GM21526 (cell line): ENCODE data around the gene FFAR3.
A peak's percentile ranks its signal among the peaks of the same experiment; 100 is the strongest.

Source experiments
- ATAC-seq: cut with Tn5 transposase; IDR thresholded peaks from one replicate; pipeline ENCODE4 v1.9.1; 2021; ENCODE audit warnings: moderate library complexity; ENCODE audit not compliant: unreplicated experiment, low FRiP score

The FFAR3 gene

GRCh38 chr19:35329323-35329722 is 28.9 kb upstream of the FFAR3 start:
- no peak for ATAC-seq

DNA sequence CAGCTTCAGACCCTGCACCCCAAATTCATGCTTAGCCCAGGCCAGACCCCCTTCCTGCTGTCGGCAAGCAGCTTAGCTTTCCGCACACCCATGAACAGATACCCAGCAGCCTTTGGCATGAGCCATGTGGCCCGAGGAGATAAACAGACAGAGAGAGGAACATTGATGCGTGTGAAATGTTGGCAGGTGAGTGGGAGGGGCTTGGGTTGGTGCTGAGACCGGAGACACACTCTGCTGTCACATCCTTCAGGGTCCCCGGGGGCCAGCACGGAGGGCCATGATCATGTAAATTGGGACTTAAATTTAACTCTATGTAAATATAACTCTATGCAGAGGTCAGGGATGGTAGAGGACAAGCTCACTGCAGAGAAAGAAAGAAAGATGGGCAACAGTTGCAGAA is 27.8 kb upstream of the FFAR3 start:
- ATAC-seq = peak; percentile 39

- no peak for ATAC-seq
Observed at GRCh38 chr19:35331551-35332214, 26.6 kb upstream of the FFAR3 start.

DNA sequence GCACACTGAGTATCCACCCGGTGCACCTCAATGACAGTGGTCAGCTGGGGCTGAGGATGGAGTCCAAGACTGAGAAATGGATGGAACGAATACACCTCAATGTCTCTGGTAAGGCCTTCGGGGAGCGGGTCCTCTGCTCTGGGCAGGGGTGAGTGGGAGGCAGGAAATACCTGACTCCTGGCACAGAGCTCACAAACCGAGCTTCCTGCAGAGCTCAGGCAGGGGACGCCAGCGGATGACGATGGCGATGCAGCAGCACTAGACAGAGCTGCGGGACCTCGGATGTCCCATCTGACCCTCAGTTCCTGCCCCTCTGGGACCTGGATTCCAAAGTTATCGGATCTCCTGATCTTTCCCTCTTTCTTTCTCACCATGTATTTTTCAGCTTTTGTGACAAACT is 25.4 kb upstream of the FFAR3 start:
- ATAC-seq = no peak

DNA sequence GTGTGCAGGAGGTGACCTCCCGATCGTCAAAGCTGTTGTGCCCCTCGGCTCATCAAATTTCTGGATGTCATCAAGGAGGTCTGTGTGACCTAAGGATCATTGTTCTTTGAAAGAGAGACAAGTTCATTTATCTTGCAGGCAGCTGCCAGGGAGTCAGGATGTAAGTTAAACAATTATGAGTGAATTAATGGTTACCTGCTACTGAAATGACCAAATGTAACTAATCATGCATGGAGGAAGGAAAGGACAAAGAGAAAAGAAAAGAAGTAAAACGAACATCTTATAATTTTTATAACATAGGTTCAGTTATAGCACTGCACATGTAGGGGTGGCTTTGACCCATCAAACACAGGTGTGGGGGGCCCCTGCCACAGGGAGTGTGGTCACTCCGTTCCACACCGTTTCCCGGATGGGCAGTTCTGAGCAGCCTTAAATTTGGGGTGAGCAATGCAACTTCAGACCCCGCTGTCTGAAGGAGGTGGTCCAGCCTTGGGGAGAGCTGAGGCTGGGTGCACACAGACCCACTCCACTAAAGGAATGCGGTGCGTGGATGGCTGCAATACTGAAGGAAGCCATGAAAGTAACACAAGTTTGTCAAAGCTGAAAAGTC is 24.0 kb upstream of the FFAR3 start:
- ATAC-seq = no peak

- ATAC-seq = no peak
Observed at GRCh38 chr19:35336166-35336955, 21.9 kb upstream of the FFAR3 start.

DNA sequence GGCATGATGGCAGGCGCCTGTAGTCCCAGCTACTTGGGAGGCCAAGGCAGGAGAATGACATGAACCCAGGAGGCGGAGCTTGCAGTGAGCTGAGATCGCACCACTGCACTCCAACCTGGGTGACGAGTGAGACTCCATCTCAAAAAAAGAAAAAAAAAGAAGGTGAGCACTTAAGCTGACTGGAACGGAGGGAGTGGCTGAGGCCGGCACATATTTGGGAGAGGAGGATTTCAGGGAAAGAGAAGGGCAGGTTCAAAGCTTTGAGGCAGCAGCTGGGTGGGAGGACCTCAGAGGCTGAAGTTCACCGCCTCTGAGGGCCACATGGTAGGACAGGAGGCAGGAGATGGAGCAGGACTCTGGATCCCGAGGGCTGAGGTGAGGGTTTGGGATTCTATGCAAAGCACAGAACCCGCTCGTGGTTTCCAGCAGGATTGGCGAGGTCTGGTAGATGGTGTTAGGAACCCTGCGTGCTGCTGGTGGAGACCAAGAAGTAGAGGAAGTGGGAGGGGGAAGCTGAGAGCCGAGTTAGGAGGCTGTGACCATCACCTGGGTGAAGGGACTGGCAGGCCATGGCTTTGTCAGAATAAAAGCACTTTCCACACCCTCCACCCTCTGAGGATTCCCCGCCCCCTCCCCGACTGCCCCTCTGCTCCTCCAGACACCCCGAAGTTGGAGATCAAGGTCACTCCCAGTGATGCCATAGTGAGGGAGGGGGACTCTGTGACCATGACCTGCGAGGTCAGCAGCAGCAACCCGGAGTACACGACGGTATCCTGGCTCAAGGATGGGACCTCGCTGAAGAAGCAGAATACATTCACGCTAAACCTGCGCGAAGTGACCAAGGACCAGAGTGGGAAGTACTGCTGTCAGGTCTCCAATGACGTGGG is 20.9 kb upstream of the FFAR3 start:
- ATAC-seq = no peak

DNA sequence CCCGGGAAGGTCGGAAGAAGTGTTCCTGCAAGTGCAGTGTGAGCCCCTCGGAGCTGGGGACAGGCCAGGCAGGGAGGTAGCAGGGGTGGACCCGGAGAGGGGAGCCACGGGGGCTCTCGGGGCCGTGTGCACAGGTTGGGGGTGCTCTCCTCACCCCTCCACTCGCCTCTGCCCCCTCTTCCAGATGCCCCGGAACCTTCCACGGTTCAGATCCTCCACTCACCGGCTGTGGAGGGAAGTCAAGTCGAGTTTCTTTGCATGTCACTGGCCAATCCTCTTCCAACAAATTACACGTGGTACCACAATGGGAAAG is 20.3 kb upstream of the FFAR3 start:
- no peak for ATAC-seq

DNA sequence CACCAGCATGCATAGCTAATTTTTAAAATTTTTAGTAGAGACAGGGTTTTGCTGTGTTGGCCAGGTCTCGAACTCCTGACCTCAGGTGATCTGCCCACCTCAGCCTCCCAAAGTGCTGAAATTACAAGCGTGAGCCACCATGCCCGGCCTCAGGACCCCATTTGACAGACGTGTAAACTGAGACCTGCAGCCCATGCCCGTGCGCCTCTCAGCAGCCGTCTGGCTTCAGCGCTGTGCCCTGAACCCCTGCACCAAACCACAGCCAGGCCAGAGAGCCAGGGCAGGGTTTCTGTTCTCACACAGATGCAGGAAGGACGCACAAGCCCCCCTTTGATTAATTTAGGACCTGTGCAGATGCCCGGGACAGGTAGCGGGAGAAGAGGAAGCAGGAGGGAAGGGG is 17.8 kb upstream of the FFAR3 start:
- ATAC-seq = no peak

DNA sequence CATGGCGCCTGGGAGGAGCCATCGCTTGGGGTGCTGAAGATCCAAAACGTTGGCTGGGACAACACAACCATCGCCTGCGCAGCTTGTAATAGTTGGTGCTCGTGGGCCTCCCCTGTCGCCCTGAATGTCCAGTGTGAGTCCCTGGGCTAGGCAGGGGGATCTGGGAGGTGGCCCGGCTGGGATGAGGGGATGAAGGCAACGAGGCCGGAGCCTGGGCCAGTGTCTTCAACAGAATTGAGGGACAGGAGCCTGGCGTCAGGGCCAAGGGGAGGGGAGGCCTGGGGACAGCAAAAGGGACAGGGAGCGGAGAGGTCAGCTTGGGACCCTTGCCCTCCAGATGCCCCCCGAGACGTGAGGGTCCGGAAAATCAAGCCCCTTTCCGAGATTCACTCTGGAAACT is 17.3 kb upstream of the FFAR3 start:
- ATAC-seq = no peak

- no peak for ATAC-seq
Observed at GRCh38 chr19:35341565-35342225, 16.6 kb upstream of the FFAR3 start.

- ATAC-seq = no peak
Observed at GRCh38 chr19:35342430-35342829, 15.8 kb upstream of the FFAR3 start.

DNA sequence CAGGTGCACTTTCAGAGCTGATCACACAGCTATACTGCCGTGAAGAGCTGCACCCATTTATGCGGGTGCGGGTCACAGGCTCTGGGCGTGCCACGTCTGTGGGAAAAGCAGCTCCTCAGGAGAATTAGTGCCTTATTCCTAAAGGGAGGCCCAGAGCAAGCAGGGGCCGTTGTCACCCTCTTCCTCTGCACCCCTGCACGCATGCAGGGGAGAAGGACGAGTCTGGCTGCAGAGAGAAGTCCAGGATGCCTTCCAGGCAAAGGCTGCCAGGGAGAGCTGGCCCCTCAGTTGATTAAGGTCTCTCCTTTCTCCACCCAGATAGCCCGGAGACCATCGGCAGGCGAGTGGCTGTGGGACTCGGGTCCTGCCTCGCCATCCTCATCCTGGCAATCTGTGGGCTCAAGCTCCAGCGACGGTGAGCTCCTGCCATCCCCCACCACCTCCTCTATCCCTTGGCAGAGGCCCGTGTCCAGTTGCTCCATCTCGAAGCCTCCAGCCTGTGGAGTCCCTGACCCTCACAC is 13.7 kb upstream of the FFAR3 start:
- no peak for ATAC-seq

DNA sequence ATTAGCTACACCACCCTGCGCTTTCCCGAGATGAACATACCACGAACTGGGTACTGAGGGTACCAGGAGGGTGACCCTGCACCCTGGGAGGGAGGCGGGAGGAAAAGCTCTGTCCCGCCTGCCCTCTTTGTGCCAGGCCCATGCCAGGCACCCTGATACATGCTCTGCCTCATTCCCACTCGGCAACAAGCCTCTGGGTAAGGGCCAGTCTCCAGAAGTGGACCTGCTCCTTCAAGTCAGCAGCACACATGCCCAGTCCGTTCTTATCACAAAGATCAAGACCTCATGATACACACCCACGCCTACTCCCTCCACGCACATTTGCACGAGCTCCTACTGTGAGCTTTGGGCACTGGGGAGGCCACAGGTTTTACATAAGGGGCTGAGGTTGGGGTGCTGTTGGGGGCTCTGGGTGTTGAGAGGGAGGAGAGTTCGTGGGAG is 12.6 kb upstream of the FFAR3 start:
- no peak for ATAC-seq

DNA sequence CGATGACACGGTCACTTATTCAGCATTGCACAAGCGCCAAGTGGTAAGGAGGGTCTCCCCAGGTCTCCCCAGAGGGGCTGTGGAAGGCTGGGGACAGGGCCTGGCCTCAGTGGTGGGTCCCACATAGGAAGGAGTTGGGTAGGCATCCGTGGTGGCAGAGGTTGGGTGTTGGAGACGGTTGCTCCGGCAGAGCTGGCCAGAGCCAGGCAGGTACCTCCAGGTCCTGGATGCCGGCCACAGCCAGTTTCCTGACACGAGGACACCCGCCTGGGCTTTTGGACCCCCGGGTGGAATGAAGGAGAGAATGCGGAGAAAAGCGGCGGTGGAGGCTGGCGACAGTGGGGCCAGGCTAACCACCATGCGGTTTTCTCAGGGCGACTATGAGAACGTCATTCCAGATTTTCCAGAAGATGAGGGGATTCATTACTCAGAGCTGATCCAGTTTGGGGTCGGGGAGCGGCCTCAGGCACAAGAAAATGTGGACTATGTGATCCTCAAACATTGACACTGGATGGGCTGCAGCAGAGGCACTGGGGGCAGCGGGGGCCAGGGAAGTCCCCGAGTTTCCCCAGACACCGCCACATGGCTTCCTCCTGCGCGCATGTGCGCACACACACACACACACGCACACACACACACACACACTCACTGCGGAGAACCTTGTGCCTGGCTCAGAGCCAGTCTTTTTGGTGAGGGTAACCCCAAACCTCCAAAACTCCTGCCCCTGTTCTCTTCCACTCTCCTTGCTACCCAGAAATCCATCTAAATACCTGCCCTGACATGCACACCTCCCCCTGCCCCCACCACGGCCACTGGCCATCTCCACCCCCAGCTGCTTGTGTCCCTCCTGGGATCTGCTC is 11.8 kb upstream of the FFAR3 start:
- no peak for ATAC-seq

- ATAC-seq = peak; percentile 45
Observed at GRCh38 chr19:35347171-35347929, 10.9 kb upstream of the FFAR3 start, which contains the start of gene FFAR1. Gene FFAR1 (plus strand): TSS chr19:35347902. CDS start chr19:35351552, 3,650 bp downstream.

GRCh38 chr19:35347930-35348298 is 10.3 kb upstream of the FFAR3 start:
- ATAC-seq = no peak

DNA sequence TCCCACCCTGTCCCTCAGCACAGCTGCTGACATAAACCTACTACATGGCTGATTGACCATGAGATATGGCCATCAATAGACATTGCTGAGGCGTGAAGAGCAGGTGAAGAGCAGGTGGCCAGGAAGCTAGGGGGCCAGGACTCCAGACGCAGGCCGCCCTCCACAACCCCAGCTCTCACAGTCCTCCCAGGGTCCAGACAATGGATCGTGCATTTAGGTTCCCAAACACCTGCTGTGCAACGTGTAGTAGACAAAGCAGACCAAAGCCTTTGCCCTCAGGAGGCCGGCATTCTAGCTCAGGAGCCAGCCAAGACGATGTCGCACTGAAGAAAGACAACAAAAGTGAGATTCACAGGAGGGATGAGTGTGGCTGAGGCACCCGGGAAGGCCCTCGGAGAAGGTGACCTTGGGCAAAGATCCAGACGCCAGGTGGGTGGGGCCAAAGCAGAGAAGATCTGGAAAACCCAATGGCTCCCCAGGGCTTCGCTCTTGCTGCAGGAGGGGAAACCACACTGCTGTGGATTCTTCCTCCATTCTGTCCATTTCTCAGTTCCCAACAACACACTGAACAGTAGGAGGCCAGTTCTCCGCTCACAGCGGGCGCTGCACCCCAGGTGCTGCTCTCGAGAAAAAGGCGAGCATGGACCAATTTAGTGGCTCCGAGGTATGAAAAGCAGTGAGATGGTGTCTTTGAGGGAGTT is 9.2 kb upstream of the FFAR3 start:
- ATAC-seq = no peak
